Right cardiac atrium (tissue), 5 donors: ENCODE measurements around the gene ARFIP1. TPM values are rescaled to one million over a fixed set of nuclear protein-coding genes. Genes with fewer than 3 reads are reported as not detected.
"Not testable (repeated sequence)": the region's sequence is repeated elsewhere in the genome, so short reads cannot be mapped to it uniquely, and the experiment has no call there.

Source experiments
- ATAC-seq, 2 donors: fragments of 200-7000 bp; cut with Tn5 transposase; one replicate each; pipeline versions ENCODE4 v1.8.0 to v1.9.1; 2020; ENCODE audit warnings: moderate library complexity in 2 of 2, mild to moderate bottlenecking in 1 of 2
- DNase-seq, 3 donors: peaks; one replicate each; pipeline ENCODE4 v3.0.0-alpha.2; 2020
- H3K27ac ChIP-seq: one replicate; pipeline ENCODE4 v1.5.1; 2013; ENCODE audit warnings: mild to moderate bottlenecking, low read length, control low read depth, moderate library complexity
- H3K27me3 ChIP-seq: one replicate; pipeline ENCODE4 v1.6.1; 2013; ENCODE audit not compliant: control insufficient read depth, insufficient read depth
- H3K4me1 ChIP-seq: one replicate; pipeline ENCODE4 v1.6.1; 2013; ENCODE audit warnings: low read length; ENCODE audit not compliant: control insufficient read depth, insufficient read depth
- H3K4me3 ChIP-seq: one replicate; pipeline ENCODE4 v1.5.1; 2013; ENCODE audit warnings: low read length, control low read depth
- H3K9me3 ChIP-seq: one replicate; pipeline ENCODE4 v1.6.1; 2013; ENCODE audit warnings: low read length; ENCODE audit not compliant: control insufficient read depth
- WGBS: extraction: QIAGEN DNeasy Blood & Tissue Kit; methylation state at CpG from one replicate; pipeline ENCODE4 v1.1.7; 2013; 5-methylcytosine and 5-hydroxymethylcytosine counted together
- intact Hi-C, 4 donors: fragments of 100-400 bp; cut with DNase I; formaldehyde crosslinking; loops; one replicate each; pipeline versions ENCODE4 v1.11.0 to v1.14.0; 2022 to 2023
- polyA plus RNA-seq: library from polyadenylated mRNA; stranded (reverse); fragments of 200-250 nt; gene quantifications from one replicate; pipeline ENCODE4 v1.2.3, GENCODE V29; 2013
- total RNA-seq, 4 donors: library from RNA; stranded (reverse); fragmentation: NEBNext Ultra II Directional; extraction: Animal tissue kit (Norgen Biotek cat#: 25700); gene quantifications; one replicate each; pipeline ENCODE4 v1.2.1, GENCODE V29; 2021
- donor health status: healthy with polysubstance abuse.
- donor health status: DM: no; HTN: yes; CAD: no.
- donor health status: DM: no; HTN: no; CAD: no.
- donor health status: DM: no; HTN: yes; CAD: no; lungs with severe emphysema.
- donor health status: DM: yes; HTN: yes; CAD: no.

ARFIP1 gene
- total and polyA plus RNA-seq, 5 donors, result 8.9 to 20.6 (median 18.9) TPM

GRCh38 chr4:152866432-152866993 lies 86.8 kb downstream of the ARFIP1 start:
- H3K4me1 ChIP-seq, H3K9me3 ChIP-seq, H3K27ac ChIP-seq, intact Hi-C loops, ATAC-seq, H3K27me3 ChIP-seq, H3K4me3 ChIP-seq: not testable (repeated sequence)
- WGBS, result 97% methylated on average over 37 of the region's 44 CpGs
- peak in 1 of 3 donors; percentile 57 for DNase-seq

GRCh38 chr4:152870606-152871005 lies 90.9 kb downstream of the ARFIP1 start:
- no peaks in the 10 kb centered on the region for H3K27me3 ChIP-seq
- WGBS, result 76% methylated on average over 2 of the region's 2 CpGs
- H3K9me3 ChIP-seq, result no peaks in the 10 kb centered on the region
- DNase-seq (no peak), ATAC-seq (no peak)
- H3K4me3 ChIP-seq, result no peak overlapping the region
- no peaks in the 10 kb centered on the region for H3K4me1 ChIP-seq
- no peak overlapping the region for H3K27ac ChIP-seq
- intact Hi-C loops, result no loop called here

GRCh38 chr4:152875261-152875660 lies 95.5 kb downstream of the ARFIP1 start:
- Histone ChIP-seq H3K27ac (no peak overlapping the region), H3K4me3 (no peak overlapping the region), H3K27me3 (no peaks in the 10 kb centered on the region), H3K4me1 (no peaks in the 10 kb centered on the region), H3K9me3 (no peaks in the 10 kb centered on the region)
- DNase-seq, result no peak
- no peak for ATAC-seq
- intact Hi-C loops, result no loop called here

- no peak for ATAC-seq
- WGBS, result 98% methylated on average over 1 of the region's 1 CpG
- H3K4me1 ChIP-seq, result no peaks in the 10 kb centered on the region
Measured at GRCh38 chr4:152877868-152878267, 98.1 kb downstream of the ARFIP1 start.

GRCh38 chr4:152880263-152880662 lies 100.5 kb downstream of the ARFIP1 start:
- H3K9me3 ChIP-seq, result no peaks in the 10 kb centered on the region
- intact Hi-C loops, result no loop called here
- WGBS, result 94% methylated on average over 2 of the region's 2 CpGs
- H3K4me1 ChIP-seq, result no peaks in the 10 kb centered on the region
- DNase-seq (no peak), ATAC-seq (no peak)
- H3K27ac ChIP-seq, result no peak overlapping the region
- H3K4me3 ChIP-seq, result no peak overlapping the region
- no peaks in the 10 kb centered on the region for H3K27me3 ChIP-seq

More at GRCh38 chr4:152877868-152878267, 98.1 kb downstream of the ARFIP1 start:
- Histone ChIP-seq H3K27me3 (no peaks in the 10 kb centered on the region), H3K9me3 (no peaks in the 10 kb centered on the region), H3K27ac (no peak overlapping the region), H3K4me3 (no peak overlapping the region)
- no peak for DNase-seq
- intact Hi-C loops, result no loop called here

GRCh38 chr4:152881974-152882373 lies 102.2 kb downstream of the ARFIP1 start:
- Histone ChIP-seq H3K27ac (no peak overlapping the region), H3K4me3 (no peak overlapping the region), H3K9me3 (no peaks in the 10 kb centered on the region), H3K4me1 (no peaks in the 10 kb centered on the region), H3K27me3 (no peaks in the 10 kb centered on the region)
- ATAC-seq (no peak), DNase-seq (no peak)
- WGBS, result 98% methylated on average over 1 of the region's 1 CpG
- intact Hi-C loops, result no loop called here

GRCh38 chr4:152885185-152885584 lies 105.4 kb downstream of the ARFIP1 start:
- Histone ChIP-seq H3K4me3 (no peak overlapping the region), H3K9me3 (no peaks in the 10 kb centered on the region), H3K27ac (no peak overlapping the region), H3K27me3 (no peaks in the 10 kb centered on the region), H3K4me1 (no peaks in the 10 kb centered on the region)
- ATAC-seq (no peak), DNase-seq (no peak)
- 94% methylated on average over 5 of the region's 5 CpGs for WGBS
- intact Hi-C loops, result no loop called here

- intact Hi-C loops, result no loop called here
- no peaks in the 10 kb centered on the region for H3K4me1 ChIP-seq
- WGBS, result 100% methylated on average over 1 of the region's 1 CpG
- no peaks in the 10 kb centered on the region for H3K27me3 ChIP-seq
- H3K9me3 ChIP-seq, result no peaks in the 10 kb centered on the region
- H3K4me3 ChIP-seq, result no peak overlapping the region
- ATAC-seq, result no peak
- DNase-seq, result no peak
- no peak overlapping the region for H3K27ac ChIP-seq
Measured at GRCh38 chr4:152886201-152886600, 106.4 kb downstream of the ARFIP1 start.

GRCh38 chr4:152887981-152888380 lies 108.2 kb downstream of the ARFIP1 start:
- 90% methylated on average over 6 of the region's 6 CpGs for WGBS
- H3K27me3 ChIP-seq, result no peaks in the 10 kb centered on the region
- no peak for DNase-seq
- H3K4me1 ChIP-seq, result no peaks in the 10 kb centered on the region
- no peak overlapping the region for H3K27ac ChIP-seq
- intact Hi-C loops, result no loop called here
- no peak for ATAC-seq
- no peak overlapping the region for H3K4me3 ChIP-seq
- no peaks in the 10 kb centered on the region for H3K9me3 ChIP-seq

GRCh38 chr4:152892974-152893373 lies 113.2 kb downstream of the ARFIP1 start:
- no peak for DNase-seq
- ATAC-seq, result no peak
- Histone ChIP-seq H3K9me3 (no peaks in the 10 kb centered on the region), H3K27me3 (no peaks in the 10 kb centered on the region), H3K4me1 (no peaks in the 10 kb centered on the region), H3K27ac (no peak overlapping the region), H3K4me3 (no peak overlapping the region)
- 83% methylated on average over 2 of the region's 2 CpGs for WGBS
- intact Hi-C loops, result no loop called here

- H3K4me3 ChIP-seq, result no peak overlapping the region
- H3K27me3 ChIP-seq, result no peaks in the 10 kb centered on the region
- no peak overlapping the region for H3K27ac ChIP-seq
- no peaks in the 10 kb centered on the region for H3K4me1 ChIP-seq
- 86% methylated on average over 1 of the region's 1 CpG for WGBS
- ATAC-seq (no peak), DNase-seq (no peak)
- no peaks in the 10 kb centered on the region for H3K9me3 ChIP-seq
- intact Hi-C loops, result no loop called here
Measured at GRCh38 chr4:152894673-152895072, 114.9 kb downstream of the ARFIP1 start.

GRCh38 chr4:152896811-152897210 lies 117.1 kb downstream of the ARFIP1 start:
- no peak overlapping the region for H3K4me3 ChIP-seq
- H3K9me3 ChIP-seq, result no peaks in the 10 kb centered on the region
- intact Hi-C loops, result no loop called here
- no peak overlapping the region for H3K27ac ChIP-seq
- no peak for DNase-seq
- no peak for ATAC-seq
- 72% methylated on average over 1 of the region's 1 CpG for WGBS
- H3K4me1 ChIP-seq, result no peaks in the 10 kb centered on the region
- H3K27me3 ChIP-seq, result no peaks in the 10 kb centered on the region
